ENCODE results near the gene OTX2.

Gene OTX2

GRCh38 chr14:56794557-56795283 lies 15.6 kb downstream of the OTX2 start:
- DNase-seq: no peak

DNA sequence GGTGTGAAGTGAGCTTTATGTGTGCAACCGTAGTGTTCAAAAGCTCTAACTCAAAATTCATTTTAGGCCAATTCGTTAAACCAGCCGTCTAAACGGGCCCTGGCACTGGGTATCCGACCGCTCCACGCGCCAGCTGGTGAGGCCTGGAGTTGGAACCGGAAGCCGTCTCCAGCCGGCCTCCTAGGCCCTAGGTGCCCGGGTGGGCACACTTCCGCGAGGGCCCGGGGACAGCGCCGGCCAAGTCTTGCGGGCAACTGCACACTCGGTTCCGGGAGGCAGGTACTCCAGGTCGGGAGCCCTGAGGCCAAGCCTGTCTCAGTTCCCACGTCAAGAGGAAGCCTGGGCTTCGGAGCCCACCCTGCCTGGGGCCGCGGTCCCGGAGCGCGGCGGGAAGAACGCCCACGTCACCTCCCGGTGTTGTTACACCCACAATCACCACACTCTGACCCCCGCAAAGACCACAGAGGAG lies 16.2 kb downstream of the OTX2 start:
- no peak for DNase-seq

DNA sequence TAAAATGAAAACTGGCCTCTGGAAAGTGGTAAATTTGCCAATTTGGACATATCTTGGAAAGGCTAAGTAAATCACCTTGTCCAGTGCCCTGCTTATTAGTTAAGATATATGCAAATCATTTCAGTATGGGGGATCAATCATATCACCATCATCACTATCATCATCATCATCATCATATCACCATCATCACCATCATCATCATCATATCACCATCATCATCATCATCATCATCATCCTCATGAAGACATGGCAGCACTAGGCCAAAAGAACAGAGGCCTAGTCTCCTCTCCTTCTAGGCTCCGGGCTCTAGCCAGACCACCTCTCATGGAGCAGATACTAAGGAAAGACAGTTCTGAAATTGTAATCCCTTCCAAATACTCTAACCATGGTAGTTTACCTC lies 20.3 kb downstream of the OTX2 start:
- DNase-seq: no peak

- DNase-seq: no peak
Observed at GRCh38 chr14:56787530-56787929, 22.7 kb downstream of the OTX2 start.

DNA sequence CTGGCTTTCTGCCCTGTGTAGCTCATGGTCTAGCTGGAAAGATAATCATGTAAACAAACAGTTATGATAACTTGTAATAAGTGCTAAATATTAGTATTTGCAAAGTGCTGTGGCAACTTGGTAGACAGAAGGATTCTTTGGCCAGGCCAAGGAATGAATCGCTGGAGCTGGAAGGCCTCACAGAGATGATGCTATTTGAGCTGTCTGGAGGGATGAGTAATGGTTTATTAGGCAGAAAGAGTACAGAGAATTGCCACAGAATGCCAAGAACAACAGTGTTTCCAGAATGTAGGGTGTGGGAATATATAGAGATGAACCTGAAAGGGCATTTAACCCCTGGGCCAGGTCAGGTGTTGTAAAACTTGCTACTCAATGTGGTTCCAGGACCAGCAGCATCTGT lies 27.6 kb downstream of the OTX2 start:
- no peak for DNase-seq

DNA sequence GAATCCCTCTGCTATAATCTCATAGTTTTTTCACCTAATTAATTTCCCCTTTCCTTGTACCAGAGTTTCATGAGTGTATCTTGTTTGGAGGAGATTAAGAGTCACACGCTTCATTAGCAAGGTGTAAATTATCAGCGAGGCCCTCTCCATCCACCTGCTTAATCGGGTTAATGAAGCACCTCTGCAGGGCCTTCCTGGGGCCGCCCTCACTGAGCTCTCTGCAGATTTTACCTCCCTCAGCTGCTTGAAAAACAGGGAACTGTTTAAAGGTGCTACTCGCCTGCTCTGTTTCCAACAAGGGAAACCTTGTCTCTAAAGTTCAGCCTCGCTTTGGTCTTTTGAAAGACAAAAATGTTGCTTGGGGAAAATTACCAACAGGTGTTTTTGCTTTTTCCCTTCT lies 35.8 kb downstream of the OTX2 start:
- no peak for DNase-seq

DNA sequence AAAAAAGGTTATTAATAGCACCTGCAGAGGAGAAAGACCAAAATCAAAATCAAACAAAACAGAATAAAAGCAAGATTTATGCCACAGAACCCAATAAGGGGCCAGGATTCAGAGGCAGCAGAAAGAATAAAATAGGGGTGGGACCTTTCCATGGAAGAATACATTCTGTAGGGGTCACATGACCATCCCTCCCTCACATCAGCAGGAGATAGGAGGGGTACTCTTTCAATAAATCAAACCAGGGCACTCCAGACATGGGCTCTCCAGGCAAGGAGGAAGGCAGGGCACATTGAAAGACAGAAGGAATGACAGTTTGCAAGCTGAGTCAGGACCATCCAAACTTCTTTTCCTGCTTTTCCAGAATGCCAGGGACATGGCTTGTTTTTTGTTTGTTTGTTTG lies 39.8 kb downstream of the OTX2 start:
- no peak for DNase-seq

DNA sequence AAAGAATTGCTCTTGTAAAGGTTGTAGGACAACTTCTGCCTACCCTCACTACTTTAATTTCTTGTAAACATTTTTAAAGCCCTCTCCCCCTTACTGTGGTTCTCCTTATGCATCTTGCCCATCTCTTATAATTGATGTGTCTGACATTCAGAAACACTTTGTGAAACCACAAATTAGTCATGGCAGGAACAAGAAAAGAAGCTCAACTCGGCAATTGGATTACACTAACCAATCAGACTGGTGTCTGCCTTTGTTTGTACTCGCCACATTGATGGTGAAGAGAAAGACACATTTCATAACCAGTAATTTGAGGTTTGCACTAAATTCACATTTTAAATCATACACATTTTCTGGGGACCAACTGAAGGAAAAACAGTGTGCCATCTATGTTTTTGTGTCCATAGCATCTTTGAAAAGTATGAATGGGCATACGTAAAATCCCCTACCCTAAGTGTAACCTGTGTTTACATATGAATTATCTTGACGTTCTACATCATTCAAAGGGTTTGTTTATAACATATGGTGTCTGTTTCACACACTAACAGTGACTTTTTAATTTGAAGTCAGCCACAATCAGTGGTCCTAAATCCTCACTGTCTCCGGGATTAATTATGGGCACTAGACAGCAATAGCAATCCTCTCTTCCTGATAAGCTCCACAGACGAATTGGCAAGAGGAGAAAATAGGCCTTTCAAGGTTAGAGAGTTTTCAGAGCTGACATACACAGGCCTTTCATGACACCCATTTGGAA lies 49.9 kb downstream of the OTX2 start:
- DNase-seq: no peak

DNA sequence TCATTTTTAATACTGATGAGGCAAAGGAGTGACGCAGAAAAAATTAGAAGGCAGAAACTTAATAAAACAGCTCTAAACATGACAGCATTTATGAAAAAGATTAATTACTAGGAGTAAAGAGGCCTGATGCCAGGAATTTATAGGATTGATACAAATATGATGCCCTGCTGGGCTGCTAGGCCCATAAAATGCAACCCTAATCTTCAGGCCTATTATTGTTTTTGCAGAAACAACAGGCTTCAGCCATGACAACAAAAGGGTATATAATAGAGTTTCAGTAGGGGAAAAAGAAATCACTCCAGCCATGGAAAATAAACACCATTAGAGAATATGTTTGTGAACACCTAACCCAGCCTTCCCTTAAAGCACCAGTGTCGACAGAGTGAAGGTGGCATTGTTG lies 50.6 kb downstream of the OTX2 start:
- no peak for DNase-seq

DNA sequence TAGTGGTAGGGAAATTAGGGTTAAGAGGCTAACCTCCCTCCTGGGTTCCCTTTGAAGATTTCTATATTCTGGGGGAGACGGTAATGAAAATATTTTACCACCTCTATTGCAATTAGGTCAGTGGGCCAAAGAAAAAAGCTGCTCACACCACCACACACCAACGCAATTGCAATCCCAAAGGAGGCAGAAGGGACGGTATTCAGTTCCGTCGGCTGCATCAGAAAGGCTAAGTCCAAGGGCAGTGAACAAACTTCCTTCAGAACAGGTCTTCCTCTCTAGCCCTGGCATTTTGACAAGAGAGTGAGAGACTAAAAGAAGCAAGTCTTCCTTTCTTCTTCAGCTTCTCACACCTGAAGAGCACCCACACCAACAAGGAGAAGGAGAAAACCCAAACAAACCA lies 51.2 kb downstream of the OTX2 start:
- no peak for DNase-seq

DNA sequence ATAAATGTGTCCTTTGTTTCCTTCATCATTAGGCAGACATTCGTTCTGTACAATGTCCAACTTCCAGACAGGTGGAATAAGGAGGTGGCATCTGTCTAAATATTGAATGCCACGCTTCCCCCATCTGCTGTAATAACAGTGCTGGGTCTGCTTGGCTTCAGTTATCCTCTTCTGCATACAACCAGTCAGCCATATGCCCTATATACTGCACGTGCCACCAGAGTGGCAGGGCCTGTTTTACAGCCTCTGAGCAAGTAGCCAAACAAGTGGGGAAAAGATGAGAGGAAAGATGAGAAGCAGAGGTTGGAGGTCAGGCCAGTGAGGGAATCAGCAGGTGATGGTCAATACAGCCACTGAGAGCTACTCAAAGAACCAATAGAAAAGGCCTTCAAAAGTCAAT lies 55.4 kb downstream of the OTX2 start:
- DNase-seq: no peak

DNA sequence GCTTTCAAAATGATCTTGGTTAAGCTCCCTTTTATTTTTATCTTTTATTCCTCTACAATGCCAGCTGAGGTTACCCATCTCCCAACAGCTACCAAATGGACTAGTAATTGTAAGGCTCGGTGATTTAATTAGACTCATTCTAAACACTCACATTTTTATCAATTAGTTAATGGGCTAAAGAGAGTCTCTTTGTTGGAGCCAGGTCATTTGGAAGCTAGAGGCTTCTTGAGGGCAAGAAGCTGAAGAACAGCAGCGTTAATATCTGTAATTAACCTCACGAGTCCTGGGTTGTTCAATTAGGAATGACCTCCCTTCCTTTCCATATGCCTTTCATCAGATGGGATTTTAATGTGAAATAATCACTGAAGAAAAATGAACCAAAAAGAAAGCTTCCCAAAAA lies 56.9 kb downstream of the OTX2 start:
- DNase-seq: no peak

DNA sequence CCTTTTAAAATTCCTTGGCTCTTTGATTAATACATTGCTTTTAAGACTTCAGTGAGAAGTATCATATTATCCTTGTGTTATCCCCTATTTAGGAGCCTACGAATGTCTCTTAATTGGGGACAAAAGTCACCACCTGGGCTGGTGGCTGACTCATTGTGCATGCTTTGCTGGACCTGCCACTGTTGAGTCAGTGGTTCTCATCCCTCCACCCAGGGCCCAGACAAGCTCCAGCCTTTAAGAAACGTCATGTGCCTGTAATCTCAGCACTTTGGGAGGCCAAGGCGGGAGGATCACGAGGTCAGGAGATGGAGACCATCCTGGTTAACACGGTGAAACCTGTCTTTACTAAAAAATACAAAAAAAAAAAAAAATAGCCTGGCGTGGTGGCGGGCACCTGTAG lies 57.9 kb downstream of the OTX2 start:
- no peak for DNase-seq

DNA sequence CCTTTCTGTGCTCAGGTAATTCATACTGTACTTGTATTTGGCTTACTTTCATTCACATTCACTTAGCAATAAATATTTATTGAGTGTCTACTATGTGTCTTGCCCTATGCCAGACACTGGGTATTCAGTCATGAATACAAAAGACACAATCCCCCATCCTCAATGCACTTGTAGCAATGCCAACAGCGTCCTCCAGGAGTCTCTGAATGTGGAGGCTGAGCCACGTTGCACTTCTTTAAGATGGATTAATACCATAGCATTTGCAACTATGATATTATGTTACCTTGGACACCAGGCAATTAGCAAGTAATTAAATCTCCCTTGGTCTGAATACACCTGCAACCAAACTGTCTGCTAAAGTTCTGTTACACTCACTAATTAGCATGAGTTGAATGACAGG lies 58.8 kb downstream of the OTX2 start:
- no peak for DNase-seq

Data from AML-193 (cell line).